GM12878 (cell line): ENCODE measurements around the gene CGAS. TPM values are rescaled to one million over a fixed set of nuclear protein-coding genes. Genes with fewer than 3 reads are reported as not detected.

Source experiments
- ATAC-seq: fragments of 200-7000 bp; cut with Tn5 transposase; 3 replicates; pipeline ENCODE4 v1.9.1; 2020; ENCODE audit warnings: mild to moderate bottlenecking, moderate library complexity
- BruUV-seq: library from RNA; stranded (reverse); fragments of 400-500 nt; replicated peaks from 2 replicates; lab custom pipeline; 2021; lab: Mats Ljungman, UMichigan
- CTCF ChIA-PET: fragments of 300-600 bp; sonication (Branson Sonifier 250); formaldehyde crosslinking; extraction: SDS; loops from one replicate; lab custom pipeline; 2021; ENCODE audit warnings: inconsistent platforms; lab: Yijun Ruan, JAX
- POLR2A ChIA-PET: fragments of 350-600 bp; formaldehyde crosslinking; extraction: SDS; loops from one replicate; lab custom pipeline; 2021; ENCODE audit warnings: inconsistent platforms; lab: Charles Lee
- RAD21 ChIA-PET: fragments of 300-600 bp; sonication (Branson Sonifier 250); formaldehyde crosslinking; loops from one replicate; lab custom pipeline; 2023; ENCODE audit warnings: antibody characterized with exemption; ENCODE audit not compliant: unreplicated experiment; lab: Charles Lee
- SMC1A ChIA-PET: fragments of 300-600 bp; sonication (Branson Sonifier 250); formaldehyde crosslinking; loops from one replicate; lab custom pipeline; 2023; ENCODE audit not compliant: unreplicated experiment, uncharacterized antibody; lab: Charles Lee
- DNase-seq: peaks from one replicate; pipeline ENCODE4 v3.0.0-alpha.2; 2011; ENCODE audit warnings: low read depth, low spot score
- FAIRE-seq: peaks from 3 replicates; lab custom pipeline; 2011; peaks lifted over from hg19 to GRCh38; lab: Jason Lieb, UNC
- H2AFZ ChIP-seq: 2 replicates; pipeline ENCODE4 v1.6.0; 2011; ENCODE audit warnings: low read depth, low read length, control low read depth; ENCODE audit not compliant: control insufficient read depth
- H3K27ac ChIP-seq: 2 replicates; pipeline ENCODE4 v1.5.1; 2011; ENCODE audit warnings: control low read depth; ENCODE audit not compliant: control insufficient read depth, insufficient read depth
- H3K27me3 ChIP-seq, 2 experiments: replicated peaks in 1 of 2; 2 replicates each; pipeline versions ENCODE4 v1.6.0 to v1.6.1; 2011; ENCODE audit warnings: low read length in 1 of 2; ENCODE audit not compliant: control insufficient read depth in 2 of 2, insufficient read depth in 2 of 2
- H3K36me3 ChIP-seq, 2 experiments: 2 replicates each; pipeline ENCODE4 v1.5.1; 2011; ENCODE audit warnings: low read length in 1 of 2; ENCODE audit not compliant: control insufficient read depth in 2 of 2, insufficient read depth in 2 of 2
- H3K4me1 ChIP-seq: 2 replicates; pipeline ENCODE4 v1.6.1; 2011; ENCODE audit warnings: mild to moderate bottlenecking, low read length, moderate library complexity, mixed read lengths; ENCODE audit not compliant: control insufficient read depth, insufficient read depth
- H3K4me2 ChIP-seq: 2 replicates; pipeline ENCODE4 v1.6.0; 2011; ENCODE audit warnings: control low read depth; ENCODE audit not compliant: control insufficient read depth, insufficient read depth
- H3K4me3 ChIP-seq: fragments of 200-600 bp; sonication (generic); 2 replicates; pipeline ENCODE4 v1.5.1; 2016
- H3K79me2 ChIP-seq: 2 replicates; pipeline ENCODE4 v1.6.0; 2011; ENCODE audit warnings: low read length; ENCODE audit not compliant: control insufficient read depth, insufficient read depth
- H3K9ac ChIP-seq: 2 replicates; pipeline ENCODE4 v1.8.0; 2011; ENCODE audit warnings: low read length, control low read depth, mixed read lengths; ENCODE audit not compliant: control insufficient read depth, insufficient read depth
- H3K9me3 ChIP-seq: replicated peaks from 3 replicates; pipeline ENCODE4 v1.5.1; 2011; ENCODE audit warnings: mild to moderate bottlenecking, low read length; ENCODE audit not compliant: control insufficient read depth, insufficient read depth
- H4K20me1 ChIP-seq: 2 replicates; pipeline ENCODE4 v1.6.0; 2011; ENCODE audit not compliant: control insufficient read depth, insufficient read depth
- BACH1 ChIP-seq: fragments of 450-650 bp; IDR thresholded peaks from 2 replicates; pipeline ENCODE4 v1.6.1; 2017; ENCODE audit warnings: mild to moderate bottlenecking, borderline replicate concordance
- BCL11A ChIP-seq: IDR thresholded peaks from 2 replicates; pipeline ENCODE4 v1.6.1; 2011; ENCODE audit warnings: low read depth, low read length
- CBX3 ChIP-seq: fragments of 200-600 bp; sonication (generic); IDR thresholded peaks from 2 replicates; pipeline ENCODE4 v1.6.1; 2016; ENCODE audit warnings: low read depth, borderline replicate concordance
- FOXK2 ChIP-seq: fragments of 450-650 bp; IDR thresholded peaks from 2 replicates; pipeline ENCODE4 v1.6.1; 2017; ENCODE audit warnings: mild to moderate bottlenecking, moderate library complexity
- IKZF1 ChIP-seq: fragments of 450-650 bp; conservative IDR thresholded peaks from 2 replicates; pipeline ENCODE4 v1.6.1; 2017; ENCODE audit warnings: antibody characterized with exemption, mild to moderate bottlenecking
- MYB ChIP-seq: fragments of 150-350 bp; IDR thresholded peaks from 2 replicates; pipeline ENCODE4 v1.6.1; 2014; ENCODE audit warnings: mild to moderate bottlenecking, low read depth, low read length, borderline replicate concordance
- RUNX3 ChIP-seq: IDR thresholded peaks from 2 replicates; pipeline ENCODE4 v1.6.1; 2012; ENCODE audit warnings: low read length, inconsistent platforms
- TARDBP ChIP-seq: IDR thresholded peaks from 2 replicates; pipeline ENCODE4 v1.6.1; 2016; ENCODE audit warnings: borderline replicate concordance
- WGBS: methylation state at CpG from one replicate; pipeline ENCODE4 v1.1.6; 2016; ENCODE audit warnings: low lambda C conversion rate; ENCODE audit not compliant: insufficient replicate concordance, insufficient coverage; ENCODE audit errors: missing lambda C conversion rate; 5-methylcytosine and 5-hydroxymethylcytosine counted together
- in situ Hi-C: fragments of 300-500 bp; cut with MboI; formaldehyde crosslinking; loops from 9 replicates; pipeline ENCODE4 v1.14.3; 2018; ENCODE audit warnings: mixed read lengths
- intact Hi-C: fragments of 100-400 bp; cut with micrococcal nuclease; formaldehyde crosslinking; loops from one replicate; pipeline ENCODE4 v1.14.2; 2022; ENCODE audit not compliant: unreplicated experiment
- polyA plus RNA-seq, 11 experiments: library from polyadenylated mRNA; depleted of rRNA in 4 of 11; unstranded in 6 of 11; stranded (reverse) in 5 of 11; fragments of >200 nt; fragmentation: Nextera tagmentation in 4 of 11; fragmentation: Illumina TruSeq in 1 of 11; extraction: Ambion mirVana in 4 of 11; extraction: Trizol in 1 of 11; gene quantifications; 1 replicate in 1 of 11; 2 replicates in 10 of 11; pipeline versions ENCODE4 v1.2.1 to v1.2.3, GENCODE V29; 2011 to 2016; ENCODE audit warnings: inconsistent platforms in 2 of 11, missing spikeins in 2 of 11, low read depth in 1 of 11
- total RNA-seq, 4 experiments: library from RNA; depleted of rRNA in 3 of 4; stranded (reverse); fragments of >200 nt in 3 of 4; fragmentation: Illumina TruSeq in 1 of 4; extraction: Trizol in 1 of 4; gene quantifications; 2 replicates each; pipeline versions ENCODE4 v1.2.1 to v1.2.3, GENCODE V29; 2013 to 2021
- TF ChIP-seq, protein P1 (sequence below): fragments of 450-650 bp; IDR thresholded peaks from 2 replicates; pipeline ENCODE4 v1.6.1; 2016; ENCODE audit warnings: mild to moderate bottlenecking, moderate library complexity, borderline replicate concordance
- TF ChIP-seq, protein P2 (sequence below): fragments of 450-650 bp; formaldehyde crosslinking; IDR thresholded peaks from 2 replicates; pipeline ENCODE4 v1.5.0; 2022; ENCODE audit warnings: mild to moderate bottlenecking, missing genetic modification characterization
- TF ChIP-seq, protein P3 (sequence below): IDR thresholded peaks from 2 replicates; pipeline ENCODE4 v1.6.1; 2011; ENCODE audit warnings: borderline replicate concordance, low read depth, mild to moderate bottlenecking, moderate library complexity, low read length; ENCODE audit not compliant: insufficient read depth, poor library complexity, severe bottlenecking

Gene CGAS
- total and polyA plus RNA-seq, 10 of the 15 experiments (the other 5 are each of a cell fraction or from before 2014, with no cell fraction given) = 4.7 to 30.2 (median 22.1) TPM

DNA sequence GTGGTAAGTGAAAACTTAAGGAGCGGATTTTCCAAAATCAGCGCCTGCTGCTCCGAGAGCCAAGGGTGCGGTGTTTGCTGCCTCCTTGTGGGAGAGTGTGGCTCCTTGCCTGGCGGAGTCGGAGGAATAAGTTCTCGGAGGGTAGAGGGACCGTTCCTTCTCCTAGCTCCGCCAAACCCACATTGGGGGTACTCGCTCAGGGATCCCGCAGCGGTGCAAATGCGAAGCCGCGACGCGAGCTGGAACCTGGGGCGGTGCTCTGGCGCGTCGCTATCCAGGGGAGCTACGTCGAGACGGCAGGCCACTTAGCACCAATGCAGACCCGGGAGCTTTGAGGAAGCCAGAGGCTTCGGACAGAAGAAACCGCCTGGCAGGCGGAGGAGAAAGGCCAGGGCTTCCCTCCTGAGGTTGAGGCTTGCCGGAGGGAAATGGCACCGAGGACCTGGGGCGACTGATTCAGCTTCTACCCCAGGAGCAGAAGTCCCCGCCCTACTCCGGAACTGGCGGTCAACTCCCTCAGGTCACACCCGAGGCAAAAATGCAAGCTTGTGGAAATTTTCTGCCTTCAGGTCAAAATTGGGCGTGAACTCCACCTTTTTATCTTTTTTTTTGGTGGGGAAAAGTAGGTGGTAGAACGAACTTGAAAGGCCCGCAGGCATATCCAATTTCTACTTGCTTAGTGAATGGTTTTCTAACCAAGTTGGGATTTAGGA lies 63.1 kb downstream of the CGAS start:
- no peaks in the 10 kb centered on the region for H4K20me1 ChIP-seq
- H3K4me1 ChIP-seq = no peaks in the 10 kb centered on the region
- peak overlapping the region; percentile 90 for H3K4me2 ChIP-seq
- ATAC-seq = peak; percentile 92
- no peaks in the 10 kb centered on the region for H3K79me2 ChIP-seq
- no peaks in the 10 kb centered on the region for H3K36me3 ChIP-seq
- CTCF ChIA-PET = interaction anchor here (0.6 to 2.3 kb wide), 26 partner anchors 9 to 977 kb away, joined by 3 to 22 read pairs (median 3); no protein-coding TSS in a partner anchor
- no peaks in the 10 kb centered on the region for H3K27me3 ChIP-seq
- peak overlapping the region; percentile 60 for H3K9ac ChIP-seq
- in situ Hi-C loops (no loop called here), intact Hi-C loops (loop anchor here (1.0 to 5.0 kb wide), 2 partner anchors 60 to 263 kb away; partner anchors contain the start of gene SLC17A5)
- FAIRE-seq = peak; percentile 84
- H2AFZ ChIP-seq = peak overlapping the region; percentile 93
- RAD21 ChIA-PET = interaction anchor here (0.7 to 3.0 kb wide), 12 partner anchors 13 to 773 kb away, joined by 3 to 22 read pairs (median 4); no protein-coding TSS in a partner anchor
- no peak for DNase-seq
- POLR2A ChIA-PET = interaction anchor here (0.7 kb wide), 1 partner anchor 72 kb away, joined by 3 read pairs; the partner anchor contains the start of gene MTO1
- peak overlapping the region; percentile 51 for H3K4me3 ChIP-seq
- H3K9me3 ChIP-seq = no peaks in the 10 kb centered on the region
- no peak overlapping the region for H3K27ac ChIP-seq
- WGBS = 2% methylated on average over 37 of the region's 38 CpGs
- SMC1A ChIA-PET = interaction anchor here (0.7 to 1.7 kb wide), 11 partner anchors 8 to 977 kb away, joined by 3 to 10 read pairs (median 4); partner anchors contain the start of gene MTO1
- no TSS peak for BruUV-seq
- no peak for TF ChIP-seq TARDBP
- TF ChIP-seq BCL11A = no peak
- no peak for TF ChIP-seq BACH1
- TF ChIP-seq, protein P1, sequence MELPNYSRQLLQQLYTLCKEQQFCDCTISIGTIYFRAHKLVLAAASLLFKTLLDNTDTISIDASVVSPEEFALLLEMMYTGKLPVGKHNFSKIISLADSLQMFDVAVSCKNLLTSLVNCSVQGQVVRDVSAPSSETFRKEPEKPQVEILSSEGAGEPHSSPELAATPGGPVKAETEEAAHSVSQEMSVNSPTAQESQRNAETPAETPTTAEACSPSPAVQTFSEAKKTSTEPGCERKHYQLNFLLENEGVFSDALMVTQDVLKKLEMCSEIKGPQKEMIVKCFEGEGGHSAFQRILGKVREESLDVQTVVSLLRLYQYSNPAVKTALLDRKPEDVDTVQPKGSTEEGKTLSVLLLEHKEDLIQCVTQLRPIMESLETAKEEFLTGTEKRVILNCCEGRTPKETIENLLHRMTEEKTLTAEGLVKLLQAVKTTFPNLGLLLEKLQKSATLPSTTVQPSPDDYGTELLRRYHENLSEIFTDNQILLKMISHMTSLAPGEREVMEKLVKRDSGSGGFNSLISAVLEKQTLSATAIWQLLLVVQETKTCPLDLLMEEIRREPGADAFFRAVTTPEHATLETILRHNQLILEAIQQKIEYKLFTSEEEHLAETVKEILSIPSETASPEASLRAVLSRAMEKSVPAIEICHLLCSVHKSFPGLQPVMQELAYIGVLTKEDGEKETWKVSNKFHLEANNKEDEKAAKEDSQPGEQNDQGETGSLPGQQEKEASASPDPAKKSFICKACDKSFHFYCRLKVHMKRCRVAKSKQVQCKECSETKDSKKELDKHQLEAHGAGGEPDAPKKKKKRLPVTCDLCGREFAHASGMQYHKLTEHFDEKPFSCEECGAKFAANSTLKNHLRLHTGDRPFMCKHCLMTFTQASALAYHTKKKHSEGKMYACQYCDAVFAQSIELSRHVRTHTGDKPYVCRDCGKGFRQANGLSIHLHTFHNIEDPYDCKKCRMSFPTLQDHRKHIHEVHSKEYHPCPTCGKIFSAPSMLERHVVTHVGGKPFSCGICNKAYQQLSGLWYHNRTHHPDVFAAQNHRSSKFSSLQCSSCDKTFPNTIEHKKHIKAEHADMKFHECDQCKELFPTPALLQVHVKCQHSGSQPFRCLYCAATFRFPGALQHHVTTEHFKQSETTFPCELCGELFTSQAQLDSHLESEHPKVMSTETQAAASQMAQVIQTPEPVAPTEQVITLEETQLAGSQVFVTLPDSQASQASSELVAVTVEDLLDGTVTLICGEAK = no peak
- TF ChIP-seq RUNX3 = peak; percentile 3; the same call in 1 of the 2 replicates
- no peak for TF ChIP-seq MYB
- no peak for TF ChIP-seq CBX3
- TF ChIP-seq, protein P2, sequence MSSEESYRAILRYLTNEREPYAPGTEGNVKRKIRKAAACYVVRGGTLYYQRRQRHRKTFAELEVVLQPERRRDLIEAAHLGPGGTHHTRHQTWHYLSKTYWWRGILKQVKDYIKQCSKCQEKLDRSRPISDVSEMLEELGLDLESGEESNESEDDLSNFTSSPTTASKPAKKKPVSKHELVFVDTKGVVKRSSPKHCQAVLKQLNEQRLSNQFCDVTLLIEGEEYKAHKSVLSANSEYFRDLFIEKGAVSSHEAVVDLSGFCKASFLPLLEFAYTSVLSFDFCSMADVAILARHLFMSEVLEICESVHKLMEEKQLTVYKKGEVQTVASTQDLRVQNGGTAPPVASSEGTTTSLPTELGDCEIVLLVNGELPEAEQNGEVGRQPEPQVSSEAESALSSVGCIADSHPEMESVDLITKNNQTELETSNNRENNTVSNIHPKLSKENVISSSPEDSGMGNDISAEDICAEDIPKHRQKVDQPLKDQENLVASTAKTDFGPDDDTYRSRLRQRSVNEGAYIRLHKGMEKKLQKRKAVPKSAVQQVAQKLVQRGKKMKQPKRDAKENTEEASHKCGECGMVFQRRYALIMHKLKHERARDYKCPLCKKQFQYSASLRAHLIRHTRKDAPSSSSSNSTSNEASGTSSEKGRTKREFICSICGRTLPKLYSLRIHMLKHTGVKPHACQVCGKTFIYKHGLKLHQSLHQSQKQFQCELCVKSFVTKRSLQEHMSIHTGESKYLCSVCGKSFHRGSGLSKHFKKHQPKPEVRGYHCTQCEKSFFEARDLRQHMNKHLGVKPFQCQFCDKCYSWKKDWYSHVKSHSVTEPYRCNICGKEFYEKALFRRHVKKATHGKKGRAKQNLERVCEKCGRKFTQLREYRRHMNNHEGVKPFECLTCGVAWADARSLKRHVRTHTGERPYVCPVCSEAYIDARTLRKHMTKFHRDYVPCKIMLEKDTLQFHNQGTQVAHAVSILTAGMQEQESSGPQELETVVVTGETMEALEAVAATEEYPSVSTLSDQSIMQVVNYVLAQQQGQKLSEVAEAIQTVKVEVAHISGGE (CRISPR knock-in tag) = no peak
- TF ChIP-seq IKZF1 = peak; percentile 67; the same call in 1 of the 2 replicates
- TF ChIP-seq FOXK2 = no peak
- TF ChIP-seq, protein P3, sequence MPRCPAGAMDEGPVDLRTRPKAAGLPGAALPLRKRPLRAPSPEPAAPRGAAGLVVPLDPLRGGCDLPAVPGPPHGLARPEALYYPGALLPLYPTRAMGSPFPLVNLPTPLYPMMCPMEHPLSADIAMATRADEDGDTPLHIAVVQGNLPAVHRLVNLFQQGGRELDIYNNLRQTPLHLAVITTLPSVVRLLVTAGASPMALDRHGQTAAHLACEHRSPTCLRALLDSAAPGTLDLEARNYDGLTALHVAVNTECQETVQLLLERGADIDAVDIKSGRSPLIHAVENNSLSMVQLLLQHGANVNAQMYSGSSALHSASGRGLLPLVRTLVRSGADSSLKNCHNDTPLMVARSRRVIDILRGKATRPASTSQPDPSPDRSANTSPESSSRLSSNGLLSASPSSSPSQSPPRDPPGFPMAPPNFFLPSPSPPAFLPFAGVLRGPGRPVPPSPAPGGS = no peak
